Parathyroid adenoma (tissue), 2 donors: ENCODE data around the gene MRPL54.

Experiments
- H2AFZ ChIP-seq: fragments of 300-600 bp; sonication (generic); one replicate; pipeline ENCODE4 v1.7.0; 2017; ENCODE audit warnings: antibody characterized with exemption, mild to moderate bottlenecking
- H3K27ac ChIP-seq: fragments of 300-600 bp; sonication (generic); one replicate; pipeline ENCODE4 v1.7.0; 2017
- H3K27me3 ChIP-seq: fragments of 300-600 bp; sonication (generic); one replicate; pipeline ENCODE4 v1.7.0; 2017; ENCODE audit warnings: low read length; ENCODE audit not compliant: control insufficient read depth, insufficient read depth
- H3K36me3 ChIP-seq: fragments of 300-600 bp; sonication (generic); one replicate; pipeline ENCODE4 v1.7.0; 2017; ENCODE audit warnings: low read length; ENCODE audit not compliant: control insufficient read depth, insufficient read depth
- H3K4me1 ChIP-seq: fragments of 300-600 bp; sonication (generic); one replicate; pipeline ENCODE4 v1.7.0; 2017; ENCODE audit warnings: control low read depth
- H3K4me2 ChIP-seq: fragments of 300-600 bp; sonication (generic); one replicate; pipeline ENCODE4 v1.7.0; 2017; ENCODE audit warnings: low read length
- H3K4me3 ChIP-seq: fragments of 300-600 bp; sonication (generic); one replicate; pipeline ENCODE4 v1.7.0; 2017; ENCODE audit warnings: low read depth, low read length
- H3K79me2 ChIP-seq: fragments of 300-600 bp; sonication (generic); one replicate; pipeline ENCODE4 v1.7.0; 2017; ENCODE audit warnings: control low read depth
- H3K9ac ChIP-seq: fragments of 300-600 bp; sonication (generic); one replicate; pipeline ENCODE4 v1.7.0; 2017; ENCODE audit warnings: mild to moderate bottlenecking
- H3K9me3 ChIP-seq: fragments of 300-600 bp; sonication (generic); one replicate; pipeline ENCODE4 v1.7.0; 2017; ENCODE audit warnings: low read length; ENCODE audit not compliant: control insufficient read depth
- TF ChIP-seq, protein P1 (sequence below): fragments of 300-600 bp; sonication (generic); IDR thresholded peaks from one replicate; pipeline ENCODE4 v1.7.0; 2017; ENCODE audit warnings: antibody characterized with exemption, mild to moderate bottlenecking
- donor health status: primary hyperparathyroidism.

Gene MRPL54

GRCh38 chr19:3778104-3778867, 15.8 kb downstream of the MRPL54 start:
- Histone ChIP-seq H3K79me2 (no peaks in the 10 kb centered on the region), H3K4me3 (no peak overlapping the region), H3K36me3 (no peaks in the 10 kb centered on the region), H3K27ac (no peak overlapping the region), H2AFZ (no peak overlapping the region), H3K4me1 (no peaks in the 10 kb centered on the region), H3K4me2 (no peak overlapping the region), H3K9me3 (no peaks in the 10 kb centered on the region), H3K9ac (no peak overlapping the region), H3K27me3 (no peaks in the 10 kb centered on the region)
- TF ChIP-seq, protein P1, sequence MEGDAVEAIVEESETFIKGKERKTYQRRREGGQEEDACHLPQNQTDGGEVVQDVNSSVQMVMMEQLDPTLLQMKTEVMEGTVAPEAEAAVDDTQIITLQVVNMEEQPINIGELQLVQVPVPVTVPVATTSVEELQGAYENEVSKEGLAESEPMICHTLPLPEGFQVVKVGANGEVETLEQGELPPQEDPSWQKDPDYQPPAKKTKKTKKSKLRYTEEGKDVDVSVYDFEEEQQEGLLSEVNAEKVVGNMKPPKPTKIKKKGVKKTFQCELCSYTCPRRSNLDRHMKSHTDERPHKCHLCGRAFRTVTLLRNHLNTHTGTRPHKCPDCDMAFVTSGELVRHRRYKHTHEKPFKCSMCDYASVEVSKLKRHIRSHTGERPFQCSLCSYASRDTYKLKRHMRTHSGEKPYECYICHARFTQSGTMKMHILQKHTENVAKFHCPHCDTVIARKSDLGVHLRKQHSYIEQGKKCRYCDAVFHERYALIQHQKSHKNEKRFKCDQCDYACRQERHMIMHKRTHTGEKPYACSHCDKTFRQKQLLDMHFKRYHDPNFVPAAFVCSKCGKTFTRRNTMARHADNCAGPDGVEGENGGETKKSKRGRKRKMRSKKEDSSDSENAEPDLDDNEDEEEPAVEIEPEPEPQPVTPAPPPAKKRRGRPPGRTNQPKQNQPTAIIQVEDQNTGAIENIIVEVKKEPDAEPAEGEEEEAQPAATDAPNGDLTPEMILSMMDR = no peak

DNA sequence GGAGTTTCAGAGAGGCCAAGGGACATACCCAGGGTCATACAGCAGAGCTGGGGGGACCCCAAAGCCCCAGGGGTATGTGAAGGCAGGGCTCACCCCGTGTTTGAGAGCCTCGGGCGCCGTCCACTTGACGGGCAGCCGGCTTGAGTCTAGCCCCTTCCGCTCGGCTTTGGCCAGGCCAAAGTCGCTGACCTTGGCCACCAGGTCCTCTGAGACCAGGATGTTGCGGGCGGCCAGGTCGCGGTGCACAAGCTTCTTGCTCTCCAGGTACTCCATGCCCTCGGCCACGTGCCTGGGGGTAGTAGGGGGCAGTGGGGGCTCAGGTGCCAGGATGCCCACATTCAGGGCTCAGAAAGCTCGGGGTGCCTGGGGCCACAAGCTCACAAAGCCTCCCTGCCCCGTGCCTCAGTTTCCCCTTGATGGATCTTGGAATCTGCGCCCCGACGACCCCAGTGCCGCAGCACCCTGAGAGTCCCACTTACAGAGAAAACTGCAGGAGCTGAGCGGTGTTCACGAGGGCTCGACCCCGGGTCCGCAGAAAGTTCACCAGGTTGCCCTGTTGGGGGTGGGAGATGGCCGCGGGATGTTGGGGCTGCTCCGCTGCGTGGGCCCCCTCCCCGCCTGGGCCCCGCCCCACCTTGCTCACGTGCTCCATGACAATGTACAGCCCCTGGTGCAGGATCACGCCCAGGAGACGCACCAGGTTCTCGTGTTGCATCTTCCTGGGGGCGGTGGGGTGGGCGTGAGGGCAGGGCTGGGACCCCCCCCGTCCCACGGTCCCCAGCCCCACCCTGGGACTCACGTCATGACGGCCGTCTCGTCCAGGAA, 16.6 kb downstream of the MRPL54 start:
- H2AFZ ChIP-seq = no peak overlapping the region
- TF ChIP-seq, protein P1 = no peak
- H3K36me3 ChIP-seq = no peaks in the 10 kb centered on the region
- no peaks in the 10 kb centered on the region for H3K79me2 ChIP-seq
- no peaks in the 10 kb centered on the region for H3K27me3 ChIP-seq
- H3K9me3 ChIP-seq = no peaks in the 10 kb centered on the region
- H3K27ac ChIP-seq = no peak overlapping the region
- H3K4me3 ChIP-seq = no peak overlapping the region
- H3K9ac ChIP-seq = no peak overlapping the region
- no peaks in the 10 kb centered on the region for H3K4me1 ChIP-seq
- H3K4me2 ChIP-seq = no peak overlapping the region

DNA sequence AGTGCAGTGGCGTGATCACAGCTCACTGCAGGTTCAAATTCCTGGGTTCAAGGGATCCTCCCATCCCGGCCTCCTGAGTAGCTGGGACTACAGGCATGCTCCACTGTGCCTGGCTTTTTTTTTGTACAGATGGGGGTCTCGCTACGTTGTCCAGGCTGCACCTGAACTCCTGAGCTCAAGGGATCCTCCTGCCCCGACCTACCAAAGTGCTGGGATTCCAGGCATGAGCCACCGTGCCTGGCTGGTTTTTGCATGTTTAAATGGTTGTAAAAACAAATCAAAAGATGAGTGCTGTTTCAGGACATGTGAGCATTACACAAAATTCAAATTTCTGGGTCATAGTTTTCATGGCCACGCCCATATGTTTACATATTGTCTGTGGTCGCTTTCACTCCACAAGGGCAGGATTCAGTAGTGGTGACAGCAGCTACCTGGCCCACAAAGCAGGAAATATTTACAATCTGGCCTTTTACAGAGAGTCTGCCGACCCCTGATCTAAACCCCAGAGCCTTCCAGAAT, 18.4 kb downstream of the MRPL54 start:
- H3K27ac ChIP-seq = no peak overlapping the region
- no peak overlapping the region for H3K4me2 ChIP-seq
- no peak overlapping the region for H3K4me3 ChIP-seq
- H3K79me2 ChIP-seq = no peaks in the 10 kb centered on the region
- H3K27me3 ChIP-seq = no peaks in the 10 kb centered on the region
- H2AFZ ChIP-seq = no peak overlapping the region
- H3K9ac ChIP-seq = no peak overlapping the region
- H3K36me3 ChIP-seq = no peaks in the 10 kb centered on the region
- TF ChIP-seq, protein P1 = no peak
- H3K9me3 ChIP-seq = no peaks in the 10 kb centered on the region
- H3K4me1 ChIP-seq = no peaks in the 10 kb centered on the region

DNA sequence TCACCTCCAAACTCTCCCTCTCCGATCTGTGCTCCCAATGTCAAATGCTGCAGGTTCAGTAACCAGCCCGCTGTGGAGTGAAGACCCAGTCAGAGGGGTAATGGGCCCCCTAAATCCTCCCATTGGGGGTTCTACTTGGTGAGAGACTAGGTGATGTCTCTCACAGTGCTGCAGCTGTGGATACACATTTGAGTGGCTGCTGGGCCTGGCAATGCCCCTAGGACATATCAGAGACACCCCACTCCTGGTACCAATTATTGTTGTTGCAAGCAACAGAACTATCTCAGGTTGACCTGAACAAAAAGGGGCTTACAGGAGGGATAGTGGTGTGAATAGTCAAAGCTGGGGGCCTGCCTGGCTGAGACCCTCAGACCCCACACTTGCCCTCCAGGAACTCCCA, 19.1 kb downstream of the MRPL54 start:
- Histone ChIP-seq H3K9me3 (no peaks in the 10 kb centered on the region), H2AFZ (no peak overlapping the region), H3K27me3 (no peaks in the 10 kb centered on the region), H3K4me3 (no peak overlapping the region), H3K36me3 (no peaks in the 10 kb centered on the region), H3K9ac (no peak overlapping the region), H3K27ac (no peak overlapping the region), H3K79me2 (no peaks in the 10 kb centered on the region), H3K4me1 (no peaks in the 10 kb centered on the region), H3K4me2 (no peak overlapping the region)
- TF ChIP-seq, protein P1 = no peak
